ENCODE measurements around the gene PTOV1. TPM values are rescaled to one million over a fixed set of nuclear protein-coding genes. Genes with fewer than 3 reads are reported as not detected.

PTOV1 gene
- polyA plus RNA-seq, 6 donors from 2014 or later = 46.1 to 98.3 (median 60.3) TPM

GRCh38 chr19:49869484-49870308 is 18.7 kb downstream of the PTOV1 start:
- Mint-ChIP-seq H3K27ac (peak overlapping the region in 1 of 6 donors; percentile 91), H3K27me3 (no peaks in the 10 kb centered on the region)

GRCh38 chr19:49870309-49870901 is 19.4 kb downstream of the PTOV1 start:
- Mint-ChIP-seq H3K4me3 (peak overlapping the region in 2 of 8 donors; percentile 26 to 91), H3K4me1 (peaks cover 27 to 56% (median 45%) of the 10 kb centered on the region in 3 donors), H3K27me3 (no peaks in the 10 kb centered on the region), H3K9me3 (peaks cover 0 to 2% (median 0%) of the 10 kb centered on the region in 7 donors), H3K36me3 (no peaks in the 10 kb centered on the region), H3K27ac (peak overlapping the region in 2 of 6 donors; percentile 64 to 91)
- DNase-seq (no peak), ATAC-seq (ENCODE audit: low read depth in 2 of 2) (no peak)

More at GRCh38 chr19:49869484-49870308, 18.7 kb downstream of the PTOV1 start:
- H3K4me1 Mint-ChIP-seq = peaks cover 25 to 55% (median 46%) of the 10 kb centered on the region in 3 donors
- ATAC-seq (ENCODE audit: low read depth in 2 of 2) = peak; percentile 72 to 73
- no peaks in the 10 kb centered on the region for H3K36me3 Mint-ChIP-seq
- peaks cover 0 to 2% (median 0%) of the 10 kb centered on the region in 7 donors for H3K9me3 Mint-ChIP-seq
- peak; percentile 94 for DNase-seq
- H3K4me3 Mint-ChIP-seq = peak overlapping the region in 1 of 8 donors; percentile 91

- Mint-ChIP-seq H3K27me3 (no peaks in the 10 kb centered on the region), H3K4me3 (peak overlapping the region in 7 of 8 donors; percentile 5 to 91 (median 57)), H3K4me1 (peaks cover 24 to 52% (median 41%) of the 10 kb centered on the region in 3 donors), H3K36me3 (no peaks in the 10 kb centered on the region), H3K27ac (peak overlapping the region in 3 of 6 donors; percentile 2 to 75 (median 54)), H3K9me3 (peaks cover 0 to 2% (median 0%) of the 10 kb centered on the region in 7 donors)
- ATAC-seq (ENCODE audit: low read depth in 2 of 2) (no peak), DNase-seq (no peak)
Observed at GRCh38 chr19:49871349-49871985, 20.5 kb downstream of the PTOV1 start.

- Mint-ChIP-seq H3K9me3 (peaks cover 0 to 2% (median 0%) of the 10 kb centered on the region in 7 donors), H3K27ac (peak overlapping the region in 4 of 6 donors; percentile 2 to 37 (median 20)), H3K27me3 (no peaks in the 10 kb centered on the region), H3K4me1 (peaks cover 15 to 45% (median 34%) of the 10 kb centered on the region in 3 donors), H3K36me3 (no peaks in the 10 kb centered on the region), H3K4me3 (peak overlapping the region in 6 of 8 donors; percentile 5 to 86 (median 65))
- DNase-seq (no peak), ATAC-seq (ENCODE audit: low read depth in 2 of 2) (no peak)
Observed at GRCh38 chr19:49872245-49873128, 21.5 kb downstream of the PTOV1 start.

- no peaks in the 10 kb centered on the region for H3K27me3 Mint-ChIP-seq
- H3K27ac Mint-ChIP-seq = no peak overlapping the region
- H3K36me3 Mint-ChIP-seq = no peaks in the 10 kb centered on the region
- peaks cover 0 to 1% (median 0%) of the 10 kb centered on the region in 7 donors for H3K9me3 Mint-ChIP-seq
- no peak overlapping the region for H3K4me3 Mint-ChIP-seq
- DNase-seq (no peak), ATAC-seq (ENCODE audit: low read depth in 2 of 2) (no peak)
- peaks cover 14 to 42% (median 31%) of the 10 kb centered on the region in 3 donors for H3K4me1 Mint-ChIP-seq
Observed at GRCh38 chr19:49873129-49873521, 22.2 kb downstream of the PTOV1 start.

GRCh38 chr19:49873834-49874233 is 22.9 kb downstream of the PTOV1 start:
- no peak overlapping the region for H3K27ac Mint-ChIP-seq
- H3K27me3 Mint-ChIP-seq = no peaks in the 10 kb centered on the region
- DNase-seq = no peak
- H3K36me3 Mint-ChIP-seq = no peaks in the 10 kb centered on the region
- no peak for ATAC-seq (ENCODE audit: low read depth in 2 of 2)
- peaks cover 16 to 40% (median 36%) of the 10 kb centered on the region in 3 donors for H3K4me1 Mint-ChIP-seq
- peak overlapping the region in 4 of 8 donors; percentile 31 to 54 (median 42) for H3K4me3 Mint-ChIP-seq
- H3K9me3 Mint-ChIP-seq = no peaks in the 10 kb centered on the region

GRCh38 chr19:49874503-49875157 is 23.7 kb downstream of the PTOV1 start:
- peaks cover 21 to 43% (median 41%) of the 10 kb centered on the region in 3 donors for H3K4me1 Mint-ChIP-seq
- no peak for DNase-seq
- no peaks in the 10 kb centered on the region for H3K27me3 Mint-ChIP-seq
- peak overlapping the region in 2 of 8 donors; percentile 31 to 61 for H3K4me3 Mint-ChIP-seq
- H3K36me3 Mint-ChIP-seq = no peaks in the 10 kb centered on the region
- no peak for ATAC-seq (ENCODE audit: low read depth in 2 of 2)
- no peaks in the 10 kb centered on the region for H3K9me3 Mint-ChIP-seq
- peak overlapping the region in 3 of 6 donors; percentile 54 to 61 (median 56) for H3K27ac Mint-ChIP-seq

GRCh38 chr19:49875177-49875576 is 24.2 kb downstream of the PTOV1 start:
- Mint-ChIP-seq H3K9me3 (no peaks in the 10 kb centered on the region), H3K36me3 (no peaks in the 10 kb centered on the region), H3K4me1 (peaks cover 19 to 41% (median 39%) of the 10 kb centered on the region in 3 donors), H3K4me3 (peak overlapping the region in 1 of 8 donors; percentile 61), H3K27me3 (no peaks in the 10 kb centered on the region), H3K27ac (peak overlapping the region in 3 of 6 donors; percentile 19 to 72 (median 61))
- no peak for DNase-seq
- ATAC-seq (ENCODE audit: low read depth in 2 of 2) = no peak

- peak; percentile 39 for DNase-seq
- H3K27me3 Mint-ChIP-seq = no peaks in the 10 kb centered on the region
- no peaks in the 10 kb centered on the region for H3K36me3 Mint-ChIP-seq
- H3K4me3 Mint-ChIP-seq = no peak overlapping the region
- H3K27ac Mint-ChIP-seq = peak overlapping the region in 2 of 6 donors; percentile 70 to 96
- H3K9me3 Mint-ChIP-seq = no peaks in the 10 kb centered on the region
- no peak for ATAC-seq (ENCODE audit: low read depth in 2 of 2)
- H3K4me1 Mint-ChIP-seq = peaks cover 18 to 34% (median 32%) of the 10 kb centered on the region in 3 donors
Observed at GRCh38 chr19:49875857-49876421, 25.0 kb downstream of the PTOV1 start.

GRCh38 chr19:49876422-49877019 is 25.6 kb downstream of the PTOV1 start:
- no peaks in the 10 kb centered on the region for H3K27me3 Mint-ChIP-seq
- no peaks in the 10 kb centered on the region for H3K9me3 Mint-ChIP-seq
- H3K36me3 Mint-ChIP-seq = peaks cover 0 to 3% of the 10 kb centered on the region in 2 donors
- H3K4me3 Mint-ChIP-seq = no peak overlapping the region
- DNase-seq = peak; percentile 98
- ATAC-seq (ENCODE audit: low read depth in 2 of 2) = peak; percentile 57 to 59
- H3K4me1 Mint-ChIP-seq = peaks cover 18 to 32% (median 31%) of the 10 kb centered on the region in 3 donors
- no peak overlapping the region for H3K27ac Mint-ChIP-seq

GRCh38 chr19:49877020-49877878 is 26.3 kb downstream of the PTOV1 start, which contains the start of the genes AKT1S1 and TBC1D17:
TSS of gene AKT1S1 (minus strand) at chr19:49877355. CDS start at chr19:49873295, 4,060 bp downstream.
TSS of gene TBC1D17 (plus strand) at chr19:49877702. CDS start at chr19:49877724, 22 bp downstream.
- Mint-ChIP-seq H3K4me3 (no peak within 1 kb of the TSS), H3K4me1 (peaks cover 18 to 26% (median 25%) of the 10 kb centered on the region in 3 donors), H3K9me3 (no peaks in the 10 kb centered on the region), H3K27ac (peak within 1 kb of the TSS in 2 of 6 donors; percentile 70 to 96), H3K27me3 (no peaks in the 10 kb centered on the region), H3K36me3 (peaks cover 0 to 10% of the 10 kb centered on the region in 2 donors)
- ATAC-seq (ENCODE audit: low read depth in 2 of 2) (peak; percentile 62 to 66), DNase-seq (peak; percentile 99)

All from naive B cell (primary cell).